H9 (cell line): ENCODE results near the gene POU2F1. TPM values are rescaled to one million over a fixed set of nuclear protein-coding genes. Genes with fewer than 3 reads are reported as not detected.

Source experiments
- DNase-seq: peaks from one replicate; pipeline ENCODE4 v3.0.0-alpha.2; 2017
- H2AFZ ChIP-seq: one replicate; pipeline ENCODE4 v1.6.1; 2013; ENCODE audit warnings: mild to moderate bottlenecking, low read length, control low read depth, moderate library complexity
- H2AK5ac ChIP-seq: 2 replicates; pipeline ENCODE4 v1.6.1; 2013; ENCODE audit warnings: low read length, control low read depth, mixed read lengths; ENCODE audit not compliant: insufficient read length
- H2BK120ac ChIP-seq: one replicate; pipeline ENCODE4 v1.6.1; 2013; ENCODE audit warnings: low read depth, mild to moderate bottlenecking, low read length, control low read depth, inconsistent platforms; ENCODE audit not compliant: poor library complexity, severe bottlenecking
- H2BK12ac ChIP-seq: 2 replicates; pipeline ENCODE4 v1.6.1; 2013; ENCODE audit warnings: low read length, control low read depth, mixed read lengths, low read depth; ENCODE audit not compliant: insufficient read length
- H2BK15ac ChIP-seq: 2 replicates; pipeline ENCODE4 v1.6.1; 2013; ENCODE audit warnings: low read depth, low read length, control low read depth
- H2BK20ac ChIP-seq: one replicate; pipeline ENCODE4 v1.6.1; 2013; ENCODE audit warnings: low read depth, mild to moderate bottlenecking, low read length, control low read depth, inconsistent platforms; ENCODE audit not compliant: poor library complexity, severe bottlenecking
- H2BK5ac ChIP-seq: 2 replicates; pipeline ENCODE4 v1.6.1; 2013; ENCODE audit warnings: low read length, control low read depth, mixed read lengths; ENCODE audit not compliant: insufficient read length
- H3K14ac ChIP-seq: 2 replicates; pipeline ENCODE4 v1.6.1; 2013; ENCODE audit warnings: low read length, control low read depth; ENCODE audit not compliant: insufficient read depth
- H3K18ac ChIP-seq: 2 replicates; pipeline ENCODE4 v1.6.1; 2013; ENCODE audit warnings: low read depth, mild to moderate bottlenecking, mixed read lengths, low read length, control low read depth; ENCODE audit not compliant: insufficient read length
- H3K23ac ChIP-seq: 2 replicates; pipeline ENCODE4 v1.6.1; 2013; ENCODE audit warnings: low read length, control low read depth, mixed read lengths, low read depth; ENCODE audit not compliant: insufficient read length
- H3K23me2 ChIP-seq: 2 replicates; pipeline ENCODE4 v1.6.1; 2013; ENCODE audit warnings: low read depth, mild to moderate bottlenecking, mixed read lengths, low read length, control low read depth; ENCODE audit not compliant: insufficient read length, poor library complexity, severe bottlenecking
- H3K27ac ChIP-seq: 2 replicates; pipeline ENCODE4 v1.5.1; 2013; ENCODE audit warnings: low read length, control low read depth, mixed read lengths, low read depth; ENCODE audit not compliant: insufficient read length
- H3K27me3 ChIP-seq: 2 replicates; pipeline ENCODE4 v1.6.1; 2013; ENCODE audit warnings: low read length, control low read depth, inconsistent platforms; ENCODE audit not compliant: insufficient read depth
- H3K4ac ChIP-seq: 2 replicates; pipeline ENCODE4 v1.6.1; 2013; ENCODE audit warnings: low read depth, mild to moderate bottlenecking, control low read depth, inconsistent platforms, low read length, moderate library complexity
- H3K4me1 ChIP-seq: 2 replicates; pipeline ENCODE4 v1.6.1; 2013; ENCODE audit warnings: low read length, control low read depth, inconsistent platforms; ENCODE audit not compliant: insufficient read depth
- H3K4me2 ChIP-seq: 2 replicates; pipeline ENCODE4 v1.6.1; 2013; ENCODE audit warnings: low read length, control low read depth, mixed read lengths; ENCODE audit not compliant: insufficient read length, insufficient read depth
- H3K56ac ChIP-seq: 2 replicates; pipeline ENCODE4 v1.6.1; 2013; ENCODE audit warnings: low read depth, mild to moderate bottlenecking, mixed read lengths, low read length, control low read depth; ENCODE audit not compliant: insufficient read length
- H3K79me1 ChIP-seq: 2 replicates; pipeline ENCODE4 v1.6.1; 2013; ENCODE audit warnings: low read depth, mild to moderate bottlenecking, moderate library complexity, low read length, control low read depth, inconsistent platforms; ENCODE audit not compliant: insufficient read depth, poor library complexity, severe bottlenecking
- H3K79me2 ChIP-seq: 2 replicates; pipeline ENCODE4 v1.6.1; 2013; ENCODE audit warnings: low read length, control low read depth, inconsistent platforms; ENCODE audit not compliant: insufficient read depth
- H3K9ac ChIP-seq: 2 replicates; pipeline ENCODE4 v1.6.1; 2013; ENCODE audit warnings: low read length, control low read depth, mixed read lengths; ENCODE audit not compliant: insufficient read length; ENCODE audit errors: extremely low read depth
- H3K9me3 ChIP-seq: one replicate; pipeline ENCODE4 v1.6.1; 2013; ENCODE audit warnings: low read depth, low read length, inconsistent platforms; ENCODE audit not compliant: control insufficient read depth
- H3T11ph ChIP-seq: one replicate; pipeline ENCODE4 v1.6.1; 2013; ENCODE audit warnings: mild to moderate bottlenecking, low read length, control low read depth, inconsistent platforms
- H4K20me1 ChIP-seq: one replicate; pipeline ENCODE4 v1.6.1; 2013; ENCODE audit not compliant: control insufficient read depth, insufficient read length, insufficient read depth
- H4K5ac ChIP-seq: 2 replicates; pipeline ENCODE4 v1.6.1; 2013; ENCODE audit warnings: low read depth, mild to moderate bottlenecking, mixed read lengths, low read length, control low read depth; ENCODE audit not compliant: insufficient read length
- H4K8ac ChIP-seq: replicated peaks from 2 replicates; pipeline ENCODE4 v1.6.1; 2013; ENCODE audit warnings: low read length, control low read depth, mixed read lengths, low read depth; ENCODE audit not compliant: insufficient read length
- H4K91ac ChIP-seq: 2 replicates; pipeline ENCODE4 v1.6.1; 2013; ENCODE audit warnings: low read depth, mild to moderate bottlenecking, moderate library complexity, mixed read lengths, low read length, control low read depth; ENCODE audit not compliant: insufficient read length
- H3K27ac Mint-ChIP-seq, 3 experiments: 2 replicates in 2 of 3; 3 replicates in 1 of 3; pipeline ENCODE4 v1.8.0; 2020 to 2021; ENCODE audit warnings: mixed read lengths in 3 of 3, mild to moderate bottlenecking in 1 of 3, moderate library complexity in 1 of 3
- H3K27me3 Mint-ChIP-seq: 2 replicates; pipeline ENCODE4 v1.8.0; 2021; ENCODE audit warnings: low read depth, mild to moderate bottlenecking, moderate library complexity, mixed read lengths
- H3K36me3 Mint-ChIP-seq, 3 experiments: 2 replicates in 2 of 3; 3 replicates in 1 of 3; pipeline ENCODE4 v1.8.0; 2020 to 2021; ENCODE audit warnings: low read depth in 3 of 3, mixed read lengths in 3 of 3; ENCODE audit not compliant: insufficient read depth in 1 of 3
- H3K4me1 Mint-ChIP-seq, 2 experiments: 2 replicates each; pipeline ENCODE4 v1.8.0; 2020; ENCODE audit warnings: mixed read lengths in 2 of 2
- H3K4me3 Mint-ChIP-seq, 2 experiments: 2 replicates in 1 of 2; 3 replicates in 1 of 2; pipeline ENCODE4 v1.8.0; 2020 to 2021; ENCODE audit warnings: mild to moderate bottlenecking in 2 of 2, mixed read lengths in 2 of 2, moderate library complexity in 1 of 2
- H3K9me3 Mint-ChIP-seq, 2 experiments: 2 replicates in 1 of 2; 3 replicates in 1 of 2; pipeline ENCODE4 v1.8.0; 2020; ENCODE audit warnings: mild to moderate bottlenecking in 2 of 2, mixed read lengths in 2 of 2, moderate library complexity in 1 of 2
- WGBS: extraction: QIAGEN DNeasy Blood & Tissue Kit; methylation state at CpG from one replicate; pipeline ENCODE4 v1.1.7; 2013; ENCODE audit warnings: missing lambda C conversion rate, low lambda C conversion rate, mixed read lengths; ENCODE audit not compliant: insufficient read length; ENCODE audit errors: extremely low coverage; 5-methylcytosine and 5-hydroxymethylcytosine counted together
- total RNA-seq: library from RNA; stranded (reverse); gene quantifications from 2 replicates; pipeline ENCODE4 v1.2.1, GENCODE V29; 2021
- TF ChIP-seq, protein P1 (sequence below): fragments of 200-600 bp; sonication (generic); conservative IDR thresholded peaks from 3 replicates; pipeline ENCODE4 v1.8.0; 2021; ENCODE audit warnings: antibody characterized with exemption, mild to moderate bottlenecking

The POU2F1 gene
- total RNA-seq, 1 experiment from 2014 or later = 62.5 TPM

DNA sequence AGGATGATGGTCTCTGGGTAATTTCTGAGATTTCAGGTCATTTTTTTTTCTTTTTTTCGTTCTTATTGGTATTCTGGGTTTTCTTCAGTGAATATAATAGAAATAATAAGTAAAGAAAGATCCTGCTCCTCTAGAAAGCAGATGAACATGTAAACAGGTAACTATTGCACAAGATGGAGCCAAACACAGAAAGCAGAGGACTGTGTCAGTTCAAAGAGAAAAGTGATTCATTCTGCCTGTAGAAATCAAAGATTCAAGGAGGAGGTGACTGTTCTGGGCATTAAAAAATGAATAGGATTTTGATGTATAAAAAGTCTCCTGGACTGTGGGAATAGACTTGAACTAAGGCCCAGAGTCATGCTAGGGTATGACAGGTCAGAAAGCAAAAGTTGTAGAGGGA lies 41.9 kb upstream of the POU2F1 start:
- H3K27ac Mint-ChIP-seq = no peak overlapping the region
- TF ChIP-seq, protein P1, sequence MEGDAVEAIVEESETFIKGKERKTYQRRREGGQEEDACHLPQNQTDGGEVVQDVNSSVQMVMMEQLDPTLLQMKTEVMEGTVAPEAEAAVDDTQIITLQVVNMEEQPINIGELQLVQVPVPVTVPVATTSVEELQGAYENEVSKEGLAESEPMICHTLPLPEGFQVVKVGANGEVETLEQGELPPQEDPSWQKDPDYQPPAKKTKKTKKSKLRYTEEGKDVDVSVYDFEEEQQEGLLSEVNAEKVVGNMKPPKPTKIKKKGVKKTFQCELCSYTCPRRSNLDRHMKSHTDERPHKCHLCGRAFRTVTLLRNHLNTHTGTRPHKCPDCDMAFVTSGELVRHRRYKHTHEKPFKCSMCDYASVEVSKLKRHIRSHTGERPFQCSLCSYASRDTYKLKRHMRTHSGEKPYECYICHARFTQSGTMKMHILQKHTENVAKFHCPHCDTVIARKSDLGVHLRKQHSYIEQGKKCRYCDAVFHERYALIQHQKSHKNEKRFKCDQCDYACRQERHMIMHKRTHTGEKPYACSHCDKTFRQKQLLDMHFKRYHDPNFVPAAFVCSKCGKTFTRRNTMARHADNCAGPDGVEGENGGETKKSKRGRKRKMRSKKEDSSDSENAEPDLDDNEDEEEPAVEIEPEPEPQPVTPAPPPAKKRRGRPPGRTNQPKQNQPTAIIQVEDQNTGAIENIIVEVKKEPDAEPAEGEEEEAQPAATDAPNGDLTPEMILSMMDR = no peak
- Histone ChIP-seq H3K56ac (no peak overlapping the region), H4K91ac (no peak overlapping the region), H2BK20ac (no peak overlapping the region), H3K23ac (no peak overlapping the region), H3K9me3 (no peaks in the 10 kb centered on the region), H4K20me1 (no peaks in the 10 kb centered on the region), H2BK12ac (no peak overlapping the region), H2BK15ac (no peak overlapping the region), H3K9ac (no peak overlapping the region), H3K79me2 (no peaks in the 10 kb centered on the region), H4K5ac (no peak overlapping the region), H3K4me1 (peaks cover under 1% of the 10 kb centered on the region), H4K8ac (no peak overlapping the region), H3K27me3 (no peaks in the 10 kb centered on the region), H3T11ph (no peak overlapping the region), H2BK120ac (no peak overlapping the region), H3K27ac (no peak overlapping the region), H2AK5ac (no peak overlapping the region), H3K4ac (no peak overlapping the region), H3K23me2 (no peaks in the 10 kb centered on the region), H2BK5ac (no peak overlapping the region), H3K18ac (no peak overlapping the region), H3K79me1 (no peaks in the 10 kb centered on the region), H3K14ac (no peak overlapping the region), H3K4me2 (no peak overlapping the region), H2AFZ (no peak overlapping the region)
- H3K36me3 Mint-ChIP-seq = 0 out of 7 replicates have a peak, but pooled peaks cover 0 to 5% (median 0%) of the 10 kb centered on the region in 3 experiments
- H3K9me3 Mint-ChIP-seq = no peaks in the 10 kb centered on the region; a peak in 3 of 5 replicates
- no peak for DNase-seq
- H3K4me3 Mint-ChIP-seq = no peak overlapping the region
- H3K27me3 Mint-ChIP-seq = no peaks in the 10 kb centered on the region
- H3K4me1 Mint-ChIP-seq = peaks cover 11 to 22% of the 10 kb centered on the region in 2 experiments
- no CpG with 5 or more reads among the region's 1 CpG for WGBS
